Thyroid gland (tissue), 4 donors: Measurements from ENCODE around the gene MYLK. TPM values are rescaled to one million over a fixed set of nuclear protein-coding genes. Genes with fewer than 3 reads are reported as not detected.

ENCODE experiments used
- DNase-seq, 2 donors: peaks; one replicate each; pipeline ENCODE4 v3.0.0-alpha.2; 2019
- H3K27ac ChIP-seq, 3 donors: fragments of 200-600 bp; sonication (generic); 1 replicate in 2 of 3; 2 replicates in 1 of 3; pipeline ENCODE4 v1.5.1; 2016 to 2019; ENCODE audit warnings: mild to moderate bottlenecking in 1 of 3, moderate library complexity in 1 of 3
- H3K27me3 ChIP-seq: fragments of 200-600 bp; sonication (generic); one replicate; pipeline ENCODE4 v1.5.1; 2019
- H3K36me3 ChIP-seq, 2 donors: fragments of 200-600 bp; sonication (generic); one replicate each; pipeline ENCODE4 v1.5.1; 2016 to 2019
- H3K4me1 ChIP-seq, 2 donors: fragments of 200-600 bp; sonication (generic); one replicate each; pipeline ENCODE4 v1.5.1; 2017 to 2019
- H3K4me3 ChIP-seq, 3 donors: fragments of 200-600 bp; sonication (generic); replicated peaks in 1 of 3; 1 replicate in 2 of 3; 2 replicates in 1 of 3; pipeline ENCODE4 v1.5.1; 2016; ENCODE audit warnings: mild to moderate bottlenecking in 1 of 3
- H3K9me3 ChIP-seq: fragments of 200-600 bp; sonication (generic); one replicate; pipeline ENCODE4 v1.5.1; 2017
- CTCF ChIP-seq, 6 experiments: fragments of 200-600 bp in 3 of 6; fragments of 450-650 bp in 3 of 6; sonication (generic) in 3 of 6; IDR thresholded peaks; one replicate each; pipeline ENCODE4 v1.5.1; 2016 to 2019; ENCODE audit warnings: antibody characterized with exemption in 6 of 6, mild to moderate bottlenecking in 2 of 6, inconsistent platforms in 1 of 6, moderate library complexity in 1 of 6
- POLR2A ChIP-seq, 2 donors: fragments of 450-650 bp; IDR thresholded peaks; one replicate each; pipeline ENCODE4 v1.6.1; 2017; ENCODE audit warnings: antibody characterized with exemption in 2 of 2, mild to moderate bottlenecking in 2 of 2, moderate library complexity in 1 of 2
- WGBS, 2 donors: methylation state at CpG; one replicate each; pipeline ENCODE4 v1.1.5; 2017; 5-methylcytosine and 5-hydroxymethylcytosine counted together
- intact Hi-C: fragments of 100-400 bp; cut with DNase I; formaldehyde crosslinking; loops from one replicate; pipeline ENCODE4 v1.15.1; 2023
- total RNA-seq, 4 donors: library from RNA; depleted of rRNA; stranded (reverse); fragments of >200 nt; gene quantifications; one replicate each; pipeline ENCODE4 v1.2.3, GENCODE V29; 2016

MYLK gene
- total RNA-seq, 4 donors from 2014 or later, result 28.9 to 51.2 (median 37.4) TPM

- H3K4me1 ChIP-seq, result no peaks in the 10 kb centered on the region
- 95 to 96% methylated on average over 9 of the region's 9 CpGs for WGBS, 2 donors
- H3K27me3 ChIP-seq, result no peaks in the 10 kb centered on the region
- intact Hi-C loops, result no loop called here
- H3K9me3 ChIP-seq, result no peaks in the 10 kb centered on the region
- no peak for DNase-seq
- TF ChIP-seq CTCF (IDR thresholded peaks at IDR 0.05) (no peak), POLR2A (IDR thresholded peaks at IDR 0.05) (no peak)
- H3K27ac ChIP-seq, result no peak overlapping the region
- no peaks in the 10 kb centered on the region for H3K36me3 ChIP-seq
- no peak overlapping the region for H3K4me3 ChIP-seq
Measured at GRCh38 chr3:123790254-123791072, 93.7 kb downstream of the MYLK start.

GRCh38 chr3:123789760-123790159 lies 94.4 kb downstream of the MYLK start:
- H3K36me3 ChIP-seq, result no peaks in the 10 kb centered on the region
- 90 to 92% methylated on average over 5 of the region's 5 CpGs for WGBS, 2 donors
- no peak for DNase-seq
- no peaks in the 10 kb centered on the region for H3K9me3 ChIP-seq
- no peaks in the 10 kb centered on the region for H3K4me1 ChIP-seq
- intact Hi-C loops, result no loop called here
- H3K4me3 ChIP-seq, result no peak overlapping the region
- no peak overlapping the region for H3K27ac ChIP-seq
- H3K27me3 ChIP-seq, result no peaks in the 10 kb centered on the region
- no peak for TF ChIP-seq POLR2A (IDR thresholded peaks at IDR 0.05)
- TF ChIP-seq CTCF (IDR thresholded peaks at IDR 0.05), result no peak

GRCh38 chr3:123789160-123789559 lies 95.0 kb downstream of the MYLK start:
- DNase-seq, result no peak
- Histone ChIP-seq H3K36me3 (no peaks in the 10 kb centered on the region), H3K27ac (no peak overlapping the region), H3K4me3 (no peak overlapping the region), H3K9me3 (no peaks in the 10 kb centered on the region), H3K27me3 (no peaks in the 10 kb centered on the region), H3K4me1 (no peaks in the 10 kb centered on the region)
- intact Hi-C loops, result no loop called here
- no peak for TF ChIP-seq CTCF (IDR thresholded peaks at IDR 0.05)
- no peak for TF ChIP-seq POLR2A (IDR thresholded peaks at IDR 0.05)
- WGBS, 2 donors, result 87 to 95% methylated on average over 9 of the region's 9 CpGs

- no peak for DNase-seq
- Histone ChIP-seq H3K27me3 (no peaks in the 10 kb centered on the region), H3K4me3 (no peak overlapping the region), H3K9me3 (no peaks in the 10 kb centered on the region), H3K36me3 (no peaks in the 10 kb centered on the region), H3K27ac (no peak overlapping the region), H3K4me1 (no peaks in the 10 kb centered on the region)
- intact Hi-C loops, result no loop called here
- TF ChIP-seq CTCF (IDR thresholded peaks at IDR 0.05), result no peak
- TF ChIP-seq POLR2A (IDR thresholded peaks at IDR 0.05), result no peak
- WGBS, 2 donors, result 74 to 75% methylated on average over 2 of the region's 2 CpGs
Measured at GRCh38 chr3:123788710-123789109, 95.4 kb downstream of the MYLK start.

GRCh38 chr3:123787133-123787532 lies 97.0 kb downstream of the MYLK start:
- no peaks in the 10 kb centered on the region for H3K27me3 ChIP-seq

More at GRCh38 chr3:123787133-123787532, 97.0 kb downstream of the MYLK start:
- Histone ChIP-seq H3K27ac (no peak overlapping the region), H3K4me1 (no peaks in the 10 kb centered on the region), H3K4me3 (no peak overlapping the region), H3K36me3 (no peaks in the 10 kb centered on the region), H3K9me3 (no peaks in the 10 kb centered on the region)
- no peak for DNase-seq
- intact Hi-C loops, result no loop called here
- WGBS, 2 donors, result 93% methylated on average over 5 of the region's 5 CpGs
- TF ChIP-seq CTCF (IDR thresholded peaks at IDR 0.05) (no peak), POLR2A (IDR thresholded peaks at IDR 0.05) (no peak)
